Measurements from ENCODE around the gene DSTN. TPM values are rescaled to one million over a fixed set of nuclear protein-coding genes. Genes with fewer than 3 reads are reported as not detected.
A peak's percentile ranks its signal among the peaks of the same experiment; 100 is the strongest.

Gene DSTN
- total RNA-seq, 4 donors from 2014 or later = 79.2 to 128 (median 88.5) TPM

GRCh38 chr20:17631576-17632319 is 61.9 kb downstream of the DSTN start:
- in situ Hi-C loops (cut with MboI; ENCODE audit: low sequenced_read_pairs in 4 of 4) = no loop called here
- intact Hi-C loops (cut with DNase I; ENCODE audit: low total_unique reads) = no loop called here
- Histone ChIP-seq H3K27me3 (no peaks in the 10 kb centered on the region), H3K4me3 (no peak overlapping the region), H3K27ac (no peak overlapping the region), H3K36me3 (peaks cover 0 to 78% of the 10 kb centered on the region in 2 donors), H3K4me1 (peaks cover 4 to 8% of the 10 kb centered on the region in 2 donors), H3K9me3 (no peaks in the 10 kb centered on the region)
- no peak for DNase-seq
- TF ChIP-seq POLR2A (IDR thresholded peaks at IDR 0.05) = no peak
- no peak for TF ChIP-seq CTCF (IDR thresholded peaks at IDR 0.05 in 4 of 5, conservative IDR thresholded peaks at IDR 0.05 in 1 of 5)
- no peak for ATAC-seq

GRCh38 chr20:17633221-17633849 is 63.5 kb downstream of the DSTN start:
- Histone ChIP-seq H3K4me1 (peaks cover 4 to 14% of the 10 kb centered on the region in 2 donors), H3K4me3 (no peak overlapping the region), H3K36me3 (peaks cover 0 to 65% of the 10 kb centered on the region in 2 donors), H3K27me3 (no peaks in the 10 kb centered on the region), H3K27ac (no peak overlapping the region), H3K9me3 (no peaks in the 10 kb centered on the region)
- no peak for DNase-seq
- ATAC-seq = no peak
- in situ Hi-C loops (cut with MboI; ENCODE audit: low sequenced_read_pairs in 4 of 4) = no loop called here
- intact Hi-C loops (cut with DNase I; ENCODE audit: low total_unique reads) = no loop called here
- no peak for TF ChIP-seq POLR2A (IDR thresholded peaks at IDR 0.05)
- TF ChIP-seq CTCF (IDR thresholded peaks at IDR 0.05 in 4 of 5, conservative IDR thresholded peaks at IDR 0.05 in 1 of 5) = no peak

GRCh38 chr20:17633850-17634500 is 64.1 kb downstream of the DSTN start:
- Histone ChIP-seq H3K27me3 (no peaks in the 10 kb centered on the region), H3K4me3 (no peak overlapping the region), H3K4me1 (peaks cover 6 to 14% of the 10 kb centered on the region in 2 donors), H3K36me3 (peaks cover 0 to 64% of the 10 kb centered on the region in 2 donors), H3K9me3 (no peaks in the 10 kb centered on the region), H3K27ac (peak overlapping the region in 1 of 4 donors; percentile 1)
- intact Hi-C loops (cut with DNase I; ENCODE audit: low total_unique reads) = no loop called here
- in situ Hi-C loops (cut with MboI; ENCODE audit: low sequenced_read_pairs in 4 of 4) = no loop called here
- no peak for TF ChIP-seq POLR2A (IDR thresholded peaks at IDR 0.05)
- TF ChIP-seq CTCF (IDR thresholded peaks at IDR 0.05 in 4 of 5, conservative IDR thresholded peaks at IDR 0.05 in 1 of 5) = no peak
- ATAC-seq (no peak), DNase-seq (no peak)

- Histone ChIP-seq H3K36me3 (peaks cover 0 to 55% of the 10 kb centered on the region in 2 donors), H3K4me1 (peaks cover 8 to 14% of the 10 kb centered on the region in 2 donors)
- intact Hi-C loops (cut with DNase I; ENCODE audit: low total_unique reads) = no loop called here
These were observed 64.9 kb downstream of the DSTN start for GRCh38 chr20:17634661-17635331.

More at GRCh38 chr20:17634661-17635331, 64.9 kb downstream of the DSTN start:
- DNase-seq = no peak
- Histone ChIP-seq H3K9me3 (no peaks in the 10 kb centered on the region), H3K27ac (peak overlapping the region in 1 of 4 donors; percentile 1), H3K27me3 (no peaks in the 10 kb centered on the region), H3K4me3 (no peak overlapping the region)
- in situ Hi-C loops (cut with MboI; ENCODE audit: low sequenced_read_pairs in 4 of 4) = no loop called here
- ATAC-seq = no peak
- TF ChIP-seq POLR2A (IDR thresholded peaks at IDR 0.05) (no peak), CTCF (IDR thresholded peaks at IDR 0.05 in 4 of 5, conservative IDR thresholded peaks at IDR 0.05 in 1 of 5) (no peak)
